Activated T-cell treated with anti-CD3 and anti-CD28 coated beads, Interleukin-2, amount 50 U/mL, for 72 hours (primary cell): Measurements from ENCODE around the gene TMEM126A. TPM values are rescaled to one million over a fixed set of nuclear protein-coding genes. Genes with fewer than 3 reads are reported as not detected.
"Not testable (repeated sequence)": the region's sequence is repeated elsewhere in the genome, so short reads cannot be mapped to it uniquely, and the experiment has no call there.

ENCODE experiments used
- ATAC-seq, 2 donors: fragments of 150-1000 bp; cut with Tn5 transposase; replicated peaks in 1 of 2; 2 replicates each; pipeline ENCODE4 v1.10.0; 2021; ENCODE audit warnings: moderate library complexity in 2 of 2, mild to moderate bottlenecking in 1 of 2
- DNase-seq, 2 donors: peaks; one replicate each; pipeline ENCODE4 v3.0.0; 2021 to 2022; ENCODE audit warnings: mixed read lengths in 1 of 2
- H3K27ac Mint-ChIP-seq: one replicate; pipeline ENCODE4 v1.8.0; 2022; ENCODE audit warnings: mild to moderate bottlenecking, moderate library complexity, mixed read lengths
- H3K27me3 Mint-ChIP-seq: one replicate; pipeline ENCODE4 v1.8.0; 2022; ENCODE audit warnings: low read depth, mixed read lengths
- H3K36me3 Mint-ChIP-seq, 2 donors: one replicate each; pipeline ENCODE4 v1.8.0; 2022; ENCODE audit warnings: mixed read lengths in 2 of 2, mild to moderate bottlenecking in 1 of 2; ENCODE audit not compliant: insufficient read depth in 2 of 2
- H3K4me1 Mint-ChIP-seq: one replicate; pipeline ENCODE4 v1.8.0; 2022; ENCODE audit warnings: low read depth, mixed read lengths
- H3K4me3 Mint-ChIP-seq, 2 donors: one replicate each; pipeline ENCODE4 v1.8.0; 2022; ENCODE audit warnings: mild to moderate bottlenecking in 2 of 2, mixed read lengths in 2 of 2, moderate library complexity in 2 of 2
- H3K9me3 Mint-ChIP-seq, 2 donors: one replicate each; pipeline ENCODE4 v1.8.0; 2022; ENCODE audit warnings: mixed read lengths in 2 of 2
- total RNA-seq, 2 donors: library from RNA; stranded (reverse); gene quantifications; one replicate each; pipeline ENCODE4 v1.2.3, GENCODE V29; 2022

The TMEM126A gene
- total RNA-seq, 2 donors from 2014 or later, result 38.6 to 42.5 TPM

GRCh38 chr11:85663753-85664614, 16.2 kb downstream of the TMEM126A start:
- peaks cover 20 to 36% of the 10 kb centered on the region in 2 donors for H3K36me3 Mint-ChIP-seq
- peak overlapping the region; percentile 99 for H3K4me3 Mint-ChIP-seq
- DNase-seq, result peak; percentile 91 to 94
- peak; percentile 79 to 84 for ATAC-seq
- peak overlapping the region; percentile 89 for H3K27ac Mint-ChIP-seq
- no peaks in the 10 kb centered on the region for H3K27me3 Mint-ChIP-seq
- H3K9me3 Mint-ChIP-seq, result no peaks in the 10 kb centered on the region
- peaks cover 43% of the 10 kb centered on the region for H3K4me1 Mint-ChIP-seq

- no peaks in the 10 kb centered on the region for H3K27me3 Mint-ChIP-seq
- peak within 1 kb of the TSS; percentile 89 for H3K27ac Mint-ChIP-seq
- peak within 1 kb of the TSS; percentile 99 for H3K4me3 Mint-ChIP-seq
- H3K36me3 Mint-ChIP-seq, result peaks cover 20 to 31% of the 10 kb centered on the region in 2 donors
- ATAC-seq, result peak; percentile 86 to 88
- H3K9me3 Mint-ChIP-seq, result no peaks in the 10 kb centered on the region
- peaks cover 35% of the 10 kb centered on the region for H3K4me1 Mint-ChIP-seq
- DNase-seq, result peak; percentile 96 to 97
These were observed 17.1 kb downstream of the TMEM126A start, which contains the start of gene CREBZF for GRCh38 chr11:85664615-85665481. CREBZF (minus strand) TSS chr11:85665129; CDS start chr11:85664875, 254 bp downstream.

GRCh38 chr11:85665733-85666132, 18.0 kb downstream of the TMEM126A start:
- H3K36me3 Mint-ChIP-seq, result peaks cover 15 to 23% of the 10 kb centered on the region in 2 donors
- no peaks in the 10 kb centered on the region for H3K27me3 Mint-ChIP-seq
- H3K4me3 Mint-ChIP-seq, result peak overlapping the region; percentile 99
- ATAC-seq (no peak), DNase-seq (no peak)
- peaks cover 26% of the 10 kb centered on the region for H3K4me1 Mint-ChIP-seq
- H3K27ac Mint-ChIP-seq, result peak overlapping the region; percentile 89
- no peaks in the 10 kb centered on the region for H3K9me3 Mint-ChIP-seq

- no peak for ATAC-seq
These were observed 18.9 kb downstream of the TMEM126A start for GRCh38 chr11:85666687-85667086.

GRCh38 chr11:85668157-85668556, 20.4 kb downstream of the TMEM126A start:
- ATAC-seq, result no peak
- Mint-ChIP-seq H3K27me3 (no peaks in the 10 kb centered on the region), H3K9me3 (peaks cover 0 to 7% of the 10 kb centered on the region in 2 donors), H3K27ac (no peak overlapping the region), H3K4me3 (no peak overlapping the region), H3K36me3 (peaks cover 10 to 11% of the 10 kb centered on the region in 2 donors), H3K4me1 (peaks cover 25% of the 10 kb centered on the region)
- DNase-seq, result no peak

More at GRCh38 chr11:85666687-85667086, 18.9 kb downstream of the TMEM126A start:
- no peak for DNase-seq
- H3K36me3 Mint-ChIP-seq, result peaks cover 15% of the 10 kb centered on the region in 2 donors
- peaks cover 17% of the 10 kb centered on the region for H3K4me1 Mint-ChIP-seq
- no peaks in the 10 kb centered on the region for H3K27me3 Mint-ChIP-seq
- no peak overlapping the region for H3K4me3 Mint-ChIP-seq
- H3K27ac Mint-ChIP-seq, result no peak overlapping the region
- H3K9me3 Mint-ChIP-seq, result peaks cover 0 to 2% of the 10 kb centered on the region in 2 donors

GRCh38 chr11:85670949-85671663, 23.3 kb downstream of the TMEM126A start:
- not testable (repeated sequence) for DNase-seq, H3K27me3 Mint-ChIP-seq, H3K27ac Mint-ChIP-seq, H3K36me3 Mint-ChIP-seq, ATAC-seq, H3K4me3 Mint-ChIP-seq, H3K9me3 Mint-ChIP-seq
- H3K4me1 Mint-ChIP-seq, result peaks cover 22% of the 10 kb centered on the region

- Mint-ChIP-seq H3K4me1 (peaks cover 19% of the 10 kb centered on the region), H3K9me3 (peaks cover 0 to 7% of the 10 kb centered on the region in 2 donors), H3K4me3 (no peak overlapping the region), H3K27me3 (no peaks in the 10 kb centered on the region), H3K36me3 (no peaks in the 10 kb centered on the region), H3K27ac (no peak overlapping the region)
- DNase-seq (no peak), ATAC-seq (peak; percentile 20 to 32)
These were observed 24.5 kb downstream of the TMEM126A start for GRCh38 chr11:85672105-85672902.

GRCh38 chr11:85673393-85673792, 25.6 kb downstream of the TMEM126A start:
- DNase-seq, result peak; percentile 27 to 32

GRCh38 chr11:85679576-85679975, 31.8 kb downstream of the TMEM126A start:
- Mint-ChIP-seq H3K36me3 (no peaks in the 10 kb centered on the region), H3K27me3 (peaks cover 6% of the 10 kb centered on the region), H3K4me3 (no peak overlapping the region), H3K9me3 (no peaks in the 10 kb centered on the region), H3K27ac (no peak overlapping the region), H3K4me1 (peaks cover 24% of the 10 kb centered on the region)
- DNase-seq (no peak), ATAC-seq (no peak)

More at GRCh38 chr11:85673393-85673792, 25.6 kb downstream of the TMEM126A start:
- H3K36me3 Mint-ChIP-seq, result no peaks in the 10 kb centered on the region
- H3K27ac Mint-ChIP-seq, result no peak overlapping the region
- peaks cover 0 to 7% of the 10 kb centered on the region in 2 donors for H3K9me3 Mint-ChIP-seq
- H3K27me3 Mint-ChIP-seq, result no peaks in the 10 kb centered on the region
- H3K4me3 Mint-ChIP-seq, result peak overlapping the region in 1 of 2 donors; percentile 18
- ATAC-seq, result peak; percentile 89 to 90
- H3K4me1 Mint-ChIP-seq, result peaks cover 19% of the 10 kb centered on the region

GRCh38 chr11:85680897-85681296, 33.1 kb downstream of the TMEM126A start:
- DNase-seq (no peak), ATAC-seq (peak; percentile 20 to 49)
- Mint-ChIP-seq H3K36me3 (no peaks in the 10 kb centered on the region), H3K9me3 (no peaks in the 10 kb centered on the region), H3K4me3 (no peak overlapping the region), H3K27ac (no peak overlapping the region), H3K27me3 (peaks cover 6% of the 10 kb centered on the region), H3K4me1 (peaks cover 27% of the 10 kb centered on the region)

- Mint-ChIP-seq H3K4me1 (peaks cover 28% of the 10 kb centered on the region), H3K9me3 (no peaks in the 10 kb centered on the region), H3K27ac (peak overlapping the region; percentile 85), H3K36me3 (no peaks in the 10 kb centered on the region), H3K27me3 (peaks cover 6% of the 10 kb centered on the region), H3K4me3 (peak overlapping the region; percentile 80 to 85)
- DNase-seq (peak; percentile 76 to 79), ATAC-seq (peak; percentile 89 to 90)
These were observed 34.9 kb downstream of the TMEM126A start for GRCh38 chr11:85682330-85683305.
